Astrocyte (in vitro differentiated cells and primary cell): ENCODE results near the gene IL1R1. TPM values are rescaled to one million over a fixed set of nuclear protein-coding genes. Genes with fewer than 3 reads are reported as not detected.

Experiments
- DNase-seq: peaks from one replicate; pipeline ENCODE4 v3.0.0-alpha.2; 2010; ENCODE audit warnings: low read depth
- FAIRE-seq: peaks from 2 replicates; lab custom pipeline; 2011; peaks lifted over from hg19 to GRCh38; lab: Jason Lieb, UNC
- H2AFZ ChIP-seq: 2 replicates; pipeline ENCODE4 v1.6.0; 2012; ENCODE audit warnings: low read depth, low read length, inconsistent platforms
- H3K27ac ChIP-seq: 2 replicates; pipeline ENCODE4 v1.5.1; 2011; ENCODE audit warnings: low read depth, low read length, inconsistent platforms
- H3K27me3 ChIP-seq: 2 replicates; pipeline ENCODE4 v1.6.0; 2011; ENCODE audit warnings: low read length, inconsistent platforms; ENCODE audit not compliant: insufficient read depth
- H3K36me3 ChIP-seq: 2 replicates; pipeline ENCODE4 v1.5.1; 2011; ENCODE audit warnings: low read length, inconsistent platforms; ENCODE audit not compliant: insufficient read depth
- H3K4me1 ChIP-seq: 2 replicates; pipeline ENCODE4 v1.5.1; 2011; ENCODE audit warnings: low read length, inconsistent platforms; ENCODE audit not compliant: insufficient read depth
- H3K4me2 ChIP-seq: 2 replicates; pipeline ENCODE4 v1.6.0; 2012; ENCODE audit warnings: low read length, inconsistent platforms
- H3K4me3 ChIP-seq: 2 replicates; pipeline ENCODE4 v1.5.1; 2011; ENCODE audit warnings: low read depth, mild to moderate bottlenecking, low read length, inconsistent platforms; ENCODE audit not compliant: insufficient read depth
- H3K79me2 ChIP-seq: 2 replicates; pipeline ENCODE4 v1.6.0; 2012; ENCODE audit warnings: mild to moderate bottlenecking, low read length, inconsistent platforms; ENCODE audit not compliant: insufficient read depth
- H3K9ac ChIP-seq: 2 replicates; pipeline ENCODE4 v1.6.0; 2012; ENCODE audit warnings: mild to moderate bottlenecking, low read length, inconsistent platforms
- H3K9me3 ChIP-seq: 2 replicates; pipeline ENCODE4 v1.5.1; 2012; ENCODE audit warnings: low read depth, mild to moderate bottlenecking, low read length, inconsistent platforms; ENCODE audit not compliant: insufficient read depth
- H4K20me1 ChIP-seq: 2 replicates; pipeline ENCODE4 v1.6.0; 2012; ENCODE audit warnings: low read length, inconsistent platforms; ENCODE audit not compliant: insufficient read depth
- H3K27ac Mint-ChIP-seq: one replicate; pipeline ENCODE4 v1.8.0; 2021; ENCODE audit warnings: mild to moderate bottlenecking, mixed read lengths; ENCODE audit not compliant: unreplicated experiment
- H3K27me3 Mint-ChIP-seq: one replicate; pipeline ENCODE4 v1.8.0; 2021; ENCODE audit warnings: low read depth, mixed read lengths; ENCODE audit not compliant: unreplicated experiment
- H3K36me3 Mint-ChIP-seq: one replicate; pipeline ENCODE4 v1.8.0; 2021; ENCODE audit warnings: low read depth, mixed read lengths; ENCODE audit not compliant: unreplicated experiment
- H3K4me1 Mint-ChIP-seq: one replicate; pipeline ENCODE4 v1.8.0; 2021; ENCODE audit warnings: low read depth, mixed read lengths; ENCODE audit not compliant: unreplicated experiment
- H3K4me3 Mint-ChIP-seq: one replicate; pipeline ENCODE4 v1.8.0; 2021; ENCODE audit warnings: mild to moderate bottlenecking, moderate library complexity, mixed read lengths; ENCODE audit not compliant: unreplicated experiment
- H3K9me3 Mint-ChIP-seq: one replicate; pipeline ENCODE4 v1.8.0; 2021; ENCODE audit warnings: mild to moderate bottlenecking, mixed read lengths; ENCODE audit not compliant: unreplicated experiment
- CTCF ChIP-seq: IDR thresholded peaks from 2 replicates; pipeline ENCODE4 v1.5.1; 2011; ENCODE audit warnings: low read depth, mild to moderate bottlenecking, inconsistent platforms, low read length, moderate library complexity; ENCODE audit not compliant: insufficient read depth
- EZH2 ChIP-seq: IDR thresholded peaks from 2 replicates; pipeline ENCODE4 v1.6.1; 2012; ENCODE audit warnings: mild to moderate bottlenecking, low read length, inconsistent platforms; ENCODE audit not compliant: insufficient read depth
- total RNA-seq: library from RNA; stranded (reverse); gene quantifications from 2 replicates; pipeline ENCODE4 v1.2.1, GENCODE V29; 2021

The IL1R1 gene
- total RNA-seq, 1 donor from 2014 or later = 7.5 TPM

GRCh38 chr2:102094917-102095316 lies 47.6 kb upstream of the IL1R1 start:
- FAIRE-seq (peak; percentile 82), DNase-seq (peak; percentile 79)
- Mint-ChIP-seq H3K9me3 (peaks cover 3% of the 10 kb centered on the region), H3K27me3 (no peaks in the 10 kb centered on the region), H3K36me3 (peaks cover 1% of the 10 kb centered on the region), H3K4me1 (peaks cover 9% of the 10 kb centered on the region), H3K4me3 (no peak overlapping the region), H3K27ac (peak overlapping the region; percentile 98)
- H2AFZ ChIP-seq = no peak overlapping the region
- no peak overlapping the region for H3K4me3 ChIP-seq
- H3K79me2 ChIP-seq = no peaks in the 10 kb centered on the region
- H3K9me3 ChIP-seq = no peaks in the 10 kb centered on the region
- no peak overlapping the region for H3K4me2 ChIP-seq
- H3K9ac ChIP-seq = no peak overlapping the region
- H4K20me1 ChIP-seq = no peaks in the 10 kb centered on the region
- H3K27ac ChIP-seq = no peak overlapping the region
- H3K27me3 ChIP-seq = no peaks in the 10 kb centered on the region
- TF ChIP-seq CTCF (no peak), EZH2 (no peak)
- H3K4me1 ChIP-seq = peaks cover 3% of the 10 kb centered on the region
- H3K36me3 ChIP-seq = no peaks in the 10 kb centered on the region

- Histone ChIP-seq H3K4me2 (no peak overlapping the region), H2AFZ (no peak overlapping the region), H3K27me3 (no peaks in the 10 kb centered on the region), H3K36me3 (no peaks in the 10 kb centered on the region), H3K79me2 (no peaks in the 10 kb centered on the region), H3K9me3 (no peaks in the 10 kb centered on the region), H3K4me3 (no peak overlapping the region), H3K27ac (no peak overlapping the region), H3K9ac (no peak overlapping the region), H4K20me1 (no peaks in the 10 kb centered on the region), H3K4me1 (peaks cover 3% of the 10 kb centered on the region)
- no peak overlapping the region for H3K27ac Mint-ChIP-seq
- H3K4me1 Mint-ChIP-seq = peaks cover 21% of the 10 kb centered on the region
- FAIRE-seq = no peak
- H3K36me3 Mint-ChIP-seq = peaks cover 1% of the 10 kb centered on the region
- peaks cover 5% of the 10 kb centered on the region for H3K9me3 Mint-ChIP-seq
- TF ChIP-seq CTCF = no peak
- TF ChIP-seq EZH2 = no peak
- H3K4me3 Mint-ChIP-seq = no peak overlapping the region
- no peaks in the 10 kb centered on the region for H3K27me3 Mint-ChIP-seq
- DNase-seq = no peak
Observed at GRCh38 chr2:102096103-102096502, 46.4 kb upstream of the IL1R1 start.

GRCh38 chr2:102098756-102099155 lies 43.8 kb upstream of the IL1R1 start:
- FAIRE-seq (no peak), DNase-seq (no peak)
- no peaks in the 10 kb centered on the region for H3K36me3 Mint-ChIP-seq
- Histone ChIP-seq H3K79me2 (no peaks in the 10 kb centered on the region), H3K4me2 (no peak overlapping the region), H3K4me3 (no peak overlapping the region), H3K4me1 (peaks cover 3% of the 10 kb centered on the region), H3K9ac (no peak overlapping the region), H3K9me3 (no peaks in the 10 kb centered on the region), H2AFZ (no peak overlapping the region), H3K27ac (no peak overlapping the region), H3K27me3 (no peaks in the 10 kb centered on the region), H3K36me3 (no peaks in the 10 kb centered on the region), H4K20me1 (no peaks in the 10 kb centered on the region)
- no peak overlapping the region for H3K4me3 Mint-ChIP-seq
- peaks cover 5% of the 10 kb centered on the region for H3K9me3 Mint-ChIP-seq
- TF ChIP-seq CTCF (no peak), EZH2 (no peak)
- H3K27me3 Mint-ChIP-seq = no peaks in the 10 kb centered on the region
- peaks cover 23% of the 10 kb centered on the region for H3K4me1 Mint-ChIP-seq
- H3K27ac Mint-ChIP-seq = no peak overlapping the region
